GM10266 (cell line): ENCODE results near the gene ARHGEF37.

Experiments used
- DNase-seq: peaks from one replicate; pipeline ENCODE4 v3.0.0; 2012; ENCODE audit errors: extremely low spot score
- CTCF ChIP-seq: IDR thresholded peaks from 2 replicates; pipeline ENCODE4 v1.5.1; 2012; ENCODE audit warnings: mild to moderate bottlenecking, low read depth; ENCODE audit not compliant: control insufficient read depth, insufficient read depth; ENCODE audit errors: missing control alignments

ARHGEF37 gene

DNA sequence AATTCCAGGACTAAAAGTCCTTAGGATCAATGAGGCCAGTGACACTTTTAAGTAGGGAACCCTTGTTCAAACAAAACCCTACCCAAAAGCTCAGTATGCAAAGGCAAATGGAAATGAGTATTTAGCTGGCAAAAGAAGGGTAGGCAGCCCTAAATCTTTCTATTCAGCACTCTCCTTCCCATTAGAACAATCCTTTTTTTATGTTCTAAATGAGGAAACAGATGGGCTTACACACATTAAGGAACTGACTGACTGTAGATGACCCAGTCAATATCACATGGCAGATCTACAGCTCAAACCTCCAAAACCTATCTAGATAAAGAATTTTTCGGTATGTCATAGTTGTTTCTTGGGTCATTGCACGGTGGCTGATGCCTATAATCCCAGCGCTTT lies 37.3 kb upstream of the ARHGEF37 start:
- TF ChIP-seq CTCF, result no peak
- DNase-seq, result no peak

- no peak for TF ChIP-seq CTCF
- no peak for DNase-seq
These were observed 36.0 kb upstream of the ARHGEF37 start for GRCh38 chr5:149545327-149545726.

DNA sequence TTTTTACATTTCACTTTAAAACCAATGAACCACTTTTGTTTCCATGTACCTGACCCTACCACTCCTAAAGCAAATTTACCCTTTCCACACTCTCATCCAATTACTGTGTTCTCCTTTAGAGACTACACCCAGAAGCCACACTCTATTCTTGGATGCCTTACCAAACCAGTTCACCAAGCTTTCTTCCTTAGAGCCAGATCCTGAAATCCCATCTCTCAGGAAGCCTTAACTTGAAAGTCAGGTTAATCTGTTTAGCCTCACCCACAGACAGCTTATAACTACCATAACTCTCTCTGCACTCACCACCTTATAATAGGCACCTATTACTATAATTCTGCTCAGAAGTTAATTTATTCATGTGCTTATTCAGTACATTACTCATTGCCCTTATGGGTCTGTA lies 34.3 kb upstream of the ARHGEF37 start:
- no peak for DNase-seq
- TF ChIP-seq CTCF, result no peak

GRCh38 chr5:149549461-149550267 lies 31.6 kb upstream of the ARHGEF37 start:
- TF ChIP-seq CTCF, result no peak
- DNase-seq, result peak; percentile 38

GRCh38 chr5:149550268-149550583 lies 31.1 kb upstream of the ARHGEF37 start:
- TF ChIP-seq CTCF, result no peak
- peak; percentile 15 for DNase-seq

GRCh38 chr5:149550594-149551226 lies 30.6 kb upstream of the ARHGEF37 start:
- peak; percentile 16 for DNase-seq
- TF ChIP-seq CTCF, result no peak
